Keratinocyte (primary cell): ENCODE measurements around the gene RABL6.

Experiments
- EZH2 ChIP-seq: IDR thresholded peaks from one replicate; pipeline ENCODE4 v1.6.1; 2012; ENCODE audit warnings: inconsistent platforms, mild to moderate bottlenecking, low read length, moderate library complexity
- TF ChIP-seq, protein P1 (sequence below), 3 experiments: IDR thresholded peaks in 1 of 3; conservative IDR thresholded peaks in 1 of 3; optimal IDR thresholded peaks in 1 of 3; 2 replicates in 2 of 3; 3 replicates in 1 of 3; pipeline versions ENCODE3 to v1.5.1; 2011; ENCODE audit warnings: low read length in 3 of 3, mild to moderate bottlenecking in 3 of 3, moderate library complexity in 2 of 3, control low read depth in 1 of 3, inconsistent platforms in 1 of 3; ENCODE audit not compliant: insufficient read depth in 2 of 3; ENCODE audit errors: extremely low read depth in 1 of 3

DNA sequence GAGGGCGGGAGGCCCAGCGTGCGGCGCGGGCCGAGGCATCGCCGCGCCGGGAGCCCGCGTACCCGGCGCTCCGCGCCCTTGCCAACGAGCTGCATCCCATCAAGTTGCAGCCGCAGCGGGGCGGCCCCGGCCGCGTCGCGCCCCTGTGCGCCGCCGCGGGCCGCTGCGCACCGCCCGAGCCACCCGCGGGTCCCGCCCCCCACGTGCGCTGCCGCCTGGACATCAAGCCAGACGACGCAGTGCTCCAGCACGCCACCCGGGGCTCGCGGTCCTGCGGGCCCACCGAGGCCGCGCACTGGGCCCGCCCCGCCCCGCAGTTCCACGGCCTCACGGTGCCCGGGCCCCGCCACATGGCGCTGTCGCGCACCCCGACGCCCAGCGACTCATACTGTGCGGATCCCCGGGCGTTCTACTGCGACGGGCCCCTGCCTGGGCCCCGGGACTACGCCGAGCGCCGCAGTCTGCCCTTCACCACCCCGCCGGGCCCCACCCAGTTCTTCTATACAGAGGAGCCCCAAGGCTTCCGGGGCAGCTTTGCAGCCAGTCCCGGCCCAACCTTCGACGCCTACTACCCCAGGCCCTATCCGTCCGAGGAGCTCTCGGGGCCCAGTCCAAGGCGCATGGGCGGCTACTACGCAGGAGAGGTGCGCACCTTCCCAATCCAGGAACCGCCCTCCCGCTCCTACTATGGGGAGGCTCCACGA, 37.2 kb downstream of the RABL6 start:
- peak; percentile 73 for TF ChIP-seq EZH2
- TF ChIP-seq, protein P1, sequence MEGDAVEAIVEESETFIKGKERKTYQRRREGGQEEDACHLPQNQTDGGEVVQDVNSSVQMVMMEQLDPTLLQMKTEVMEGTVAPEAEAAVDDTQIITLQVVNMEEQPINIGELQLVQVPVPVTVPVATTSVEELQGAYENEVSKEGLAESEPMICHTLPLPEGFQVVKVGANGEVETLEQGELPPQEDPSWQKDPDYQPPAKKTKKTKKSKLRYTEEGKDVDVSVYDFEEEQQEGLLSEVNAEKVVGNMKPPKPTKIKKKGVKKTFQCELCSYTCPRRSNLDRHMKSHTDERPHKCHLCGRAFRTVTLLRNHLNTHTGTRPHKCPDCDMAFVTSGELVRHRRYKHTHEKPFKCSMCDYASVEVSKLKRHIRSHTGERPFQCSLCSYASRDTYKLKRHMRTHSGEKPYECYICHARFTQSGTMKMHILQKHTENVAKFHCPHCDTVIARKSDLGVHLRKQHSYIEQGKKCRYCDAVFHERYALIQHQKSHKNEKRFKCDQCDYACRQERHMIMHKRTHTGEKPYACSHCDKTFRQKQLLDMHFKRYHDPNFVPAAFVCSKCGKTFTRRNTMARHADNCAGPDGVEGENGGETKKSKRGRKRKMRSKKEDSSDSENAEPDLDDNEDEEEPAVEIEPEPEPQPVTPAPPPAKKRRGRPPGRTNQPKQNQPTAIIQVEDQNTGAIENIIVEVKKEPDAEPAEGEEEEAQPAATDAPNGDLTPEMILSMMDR (optimal IDR thresholded peaks at IDR 0.05 in 1 of 3, IDR thresholded peaks at IDR 0.05 in 1 of 3, conservative IDR thresholded peaks at IDR 0.05 in 1 of 3; ENCODE audit: extremely low read depth in 1 of 3, insufficient read depth in 2 of 3, low read length in 3 of 3), result no peak
